Measurements from ENCODE around the gene GJC2.

GJC2 gene

GRCh38 chr1:228114827-228115226 lies 34.9 kb upstream of the GJC2 start:
- no peaks in the 10 kb centered on the region for H3K9me3 ChIP-seq (ENCODE audit: control insufficient read depth in 1 of 2, low read length in 2 of 2)
- no peak overlapping the region for H3K27ac ChIP-seq (ENCODE audit: low read depth, low read length)
- H3K4me3 ChIP-seq (ENCODE audit: low read depth in 1 of 2, low read length in 2 of 2) = no peak overlapping the region
- H3K27me3 ChIP-seq (ENCODE audit: control insufficient read depth in 1 of 2, insufficient read depth in 2 of 2, low read length in 2 of 2) = no peaks in the 10 kb centered on the region
- H3K4me1 ChIP-seq (ENCODE audit: control insufficient read depth in 1 of 2, insufficient read depth in 2 of 2, low read length in 2 of 2) = peaks cover 9 to 12% of the 10 kb centered on the region in 2 donors
- H3K36me3 ChIP-seq (ENCODE audit: control insufficient read depth in 1 of 2, insufficient read depth in 2 of 2, low read length in 2 of 2) = no peaks in the 10 kb centered on the region
- no peak overlapping the region for H3K9ac ChIP-seq (ENCODE audit: low read depth in 1 of 2, low read length in 2 of 2)

DNA sequence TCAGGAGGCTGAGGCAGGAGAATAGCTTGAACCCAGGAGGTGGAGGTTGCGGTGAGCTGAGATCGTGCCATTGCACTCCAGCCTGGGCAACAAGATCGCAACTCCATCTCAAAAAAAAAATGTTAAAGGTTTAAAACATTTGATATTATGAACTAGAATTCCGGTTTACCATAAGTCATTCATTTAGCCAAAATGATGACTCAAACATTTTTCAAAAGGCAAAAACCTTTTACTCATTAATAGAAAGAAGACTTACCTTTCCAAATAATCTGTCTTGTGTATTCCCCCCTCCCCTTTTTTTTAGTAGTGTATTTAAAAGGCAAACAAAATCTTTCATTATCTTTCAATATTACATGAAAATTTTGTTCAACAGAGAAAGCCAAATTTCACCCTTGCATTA lies 32.4 kb upstream of the GJC2 start:
- no peaks in the 10 kb centered on the region for H3K36me3 ChIP-seq (ENCODE audit: control insufficient read depth in 1 of 2, insufficient read depth in 2 of 2, low read length in 2 of 2)
- no peaks in the 10 kb centered on the region for H3K4me1 ChIP-seq (ENCODE audit: control insufficient read depth in 1 of 2, insufficient read depth in 2 of 2, low read length in 2 of 2)
- H3K27me3 ChIP-seq (ENCODE audit: control insufficient read depth in 1 of 2, insufficient read depth in 2 of 2, low read length in 2 of 2) = no peaks in the 10 kb centered on the region
- H3K27ac ChIP-seq (ENCODE audit: low read depth, low read length) = no peak overlapping the region
- H3K4me3 ChIP-seq (ENCODE audit: low read depth in 1 of 2, low read length in 2 of 2) = no peak overlapping the region
- H3K9ac ChIP-seq (ENCODE audit: low read depth in 1 of 2, low read length in 2 of 2) = no peak overlapping the region
- no peaks in the 10 kb centered on the region for H3K9me3 ChIP-seq (ENCODE audit: control insufficient read depth in 1 of 2, low read length in 2 of 2)

GRCh38 chr1:228118040-228118439 lies 31.7 kb upstream of the GJC2 start:
- Histone ChIP-seq H3K9ac (ENCODE audit: low read depth in 1 of 2, low read length in 2 of 2) (no peak overlapping the region), H3K27me3 (ENCODE audit: control insufficient read depth in 1 of 2, insufficient read depth in 2 of 2, low read length in 2 of 2) (no peaks in the 10 kb centered on the region), H3K4me1 (ENCODE audit: control insufficient read depth in 1 of 2, insufficient read depth in 2 of 2, low read length in 2 of 2) (no peaks in the 10 kb centered on the region), H3K9me3 (ENCODE audit: control insufficient read depth in 1 of 2, low read length in 2 of 2) (no peaks in the 10 kb centered on the region), H3K4me3 (ENCODE audit: low read depth in 1 of 2, low read length in 2 of 2) (no peak overlapping the region), H3K27ac (ENCODE audit: low read depth, low read length) (no peak overlapping the region), H3K36me3 (ENCODE audit: control insufficient read depth in 1 of 2, insufficient read depth in 2 of 2, low read length in 2 of 2) (no peaks in the 10 kb centered on the region)

- H3K27ac ChIP-seq (ENCODE audit: low read depth, low read length) = no peak overlapping the region
- no peak overlapping the region for H3K4me3 ChIP-seq (ENCODE audit: low read depth in 1 of 2, low read length in 2 of 2)
Measured at GRCh38 chr1:228120351-228120750, 29.4 kb upstream of the GJC2 start.

DNA sequence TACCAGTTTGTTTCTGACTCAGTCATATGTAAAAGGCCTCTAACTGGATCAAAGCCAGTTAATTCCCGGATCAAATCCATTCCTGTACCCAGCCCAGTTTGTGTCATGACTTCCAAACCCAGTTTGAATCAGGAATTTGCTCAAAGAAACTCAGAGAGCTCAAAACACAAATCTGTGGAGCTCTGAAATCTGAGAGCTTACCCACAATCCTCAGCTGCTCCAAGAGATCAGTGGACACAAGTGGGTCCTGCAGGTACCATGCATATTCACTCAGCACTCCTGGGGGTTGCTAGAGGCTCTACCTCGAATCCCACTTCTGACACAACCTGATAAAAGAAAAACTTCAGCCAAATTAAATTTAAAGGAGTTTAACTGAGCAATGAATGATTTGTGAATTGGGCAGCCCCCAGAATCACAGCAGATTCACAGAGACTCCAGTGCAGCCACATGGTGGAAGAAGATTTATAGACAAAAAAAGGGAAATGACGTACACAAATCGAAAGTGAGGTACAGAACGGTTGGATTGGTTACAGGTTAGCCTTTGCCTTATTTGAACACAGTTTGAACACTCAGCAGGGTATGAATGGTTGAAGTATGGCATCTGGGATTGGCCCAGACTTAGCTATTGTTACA lies 28.8 kb upstream of the GJC2 start:
- no peak overlapping the region for H3K27ac ChIP-seq (ENCODE audit: low read depth, low read length)

More at GRCh38 chr1:228120351-228120750, 29.4 kb upstream of the GJC2 start:
- no peaks in the 10 kb centered on the region for H3K36me3 ChIP-seq (ENCODE audit: control insufficient read depth in 1 of 2, insufficient read depth in 2 of 2, low read length in 2 of 2)
- H3K4me1 ChIP-seq (ENCODE audit: control insufficient read depth in 1 of 2, insufficient read depth in 2 of 2, low read length in 2 of 2) = peaks cover 0 to 16% of the 10 kb centered on the region in 2 donors
- no peaks in the 10 kb centered on the region for H3K27me3 ChIP-seq (ENCODE audit: control insufficient read depth in 1 of 2, insufficient read depth in 2 of 2, low read length in 2 of 2)
- no peaks in the 10 kb centered on the region for H3K9me3 ChIP-seq (ENCODE audit: control insufficient read depth in 1 of 2, low read length in 2 of 2)
- no peak overlapping the region for H3K9ac ChIP-seq (ENCODE audit: low read depth in 1 of 2, low read length in 2 of 2)

GRCh38 chr1:228122921-228123441 lies 26.7 kb upstream of the GJC2 start:
- Histone ChIP-seq H3K27me3 (ENCODE audit: control insufficient read depth in 1 of 2, insufficient read depth in 2 of 2, low read length in 2 of 2) (no peaks in the 10 kb centered on the region), H3K9ac (ENCODE audit: low read depth in 1 of 2, low read length in 2 of 2) (no peak overlapping the region), H3K9me3 (ENCODE audit: control insufficient read depth in 1 of 2, low read length in 2 of 2) (no peaks in the 10 kb centered on the region), H3K4me3 (ENCODE audit: low read depth in 1 of 2, low read length in 2 of 2) (no peak overlapping the region), H3K4me1 (ENCODE audit: control insufficient read depth in 1 of 2, insufficient read depth in 2 of 2, low read length in 2 of 2) (peaks cover 0 to 17% of the 10 kb centered on the region in 2 donors), H3K27ac (ENCODE audit: low read depth, low read length) (no peak overlapping the region), H3K36me3 (ENCODE audit: control insufficient read depth in 1 of 2, insufficient read depth in 2 of 2, low read length in 2 of 2) (no peaks in the 10 kb centered on the region)

More for the DNA sequence above, 28.8 kb upstream of the GJC2 start:
- Histone ChIP-seq H3K9ac (ENCODE audit: low read depth in 1 of 2, low read length in 2 of 2) (no peak overlapping the region), H3K27me3 (ENCODE audit: control insufficient read depth in 1 of 2, insufficient read depth in 2 of 2, low read length in 2 of 2) (no peaks in the 10 kb centered on the region), H3K9me3 (ENCODE audit: control insufficient read depth in 1 of 2, low read length in 2 of 2) (no peaks in the 10 kb centered on the region), H3K36me3 (ENCODE audit: control insufficient read depth in 1 of 2, insufficient read depth in 2 of 2, low read length in 2 of 2) (no peaks in the 10 kb centered on the region), H3K4me1 (ENCODE audit: control insufficient read depth in 1 of 2, insufficient read depth in 2 of 2, low read length in 2 of 2) (peaks cover 0 to 17% of the 10 kb centered on the region in 2 donors), H3K4me3 (ENCODE audit: low read depth in 1 of 2, low read length in 2 of 2) (no peak overlapping the region)

DNA sequence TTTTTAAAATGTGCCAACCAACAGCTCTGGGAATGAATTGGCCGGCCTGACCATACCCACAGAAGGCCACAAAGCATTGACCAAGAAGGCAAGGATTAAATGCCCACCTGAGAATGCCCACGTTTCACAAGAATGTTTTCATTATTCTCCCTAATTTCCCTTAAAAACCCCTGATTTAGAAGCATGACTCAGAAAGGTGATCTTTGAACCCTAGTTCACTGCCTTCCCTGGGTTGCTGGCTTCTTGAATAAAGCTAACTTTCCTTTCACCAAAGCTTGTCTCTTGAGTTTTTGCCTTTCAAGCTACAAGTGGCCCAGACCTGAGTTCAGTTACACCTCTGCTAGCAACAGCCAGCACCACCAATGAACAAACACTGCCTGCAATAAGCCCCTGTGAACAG lies 26.2 kb upstream of the GJC2 start:
- no peak overlapping the region for H3K9ac ChIP-seq (ENCODE audit: low read depth in 1 of 2, low read length in 2 of 2)
- peaks cover 0 to 17% of the 10 kb centered on the region in 2 donors for H3K4me1 ChIP-seq (ENCODE audit: control insufficient read depth in 1 of 2, insufficient read depth in 2 of 2, low read length in 2 of 2)
- no peak overlapping the region for H3K27ac ChIP-seq (ENCODE audit: low read depth, low read length)
- H3K4me3 ChIP-seq (ENCODE audit: low read depth in 1 of 2, low read length in 2 of 2) = no peak overlapping the region
- no peaks in the 10 kb centered on the region for H3K27me3 ChIP-seq (ENCODE audit: control insufficient read depth in 1 of 2, insufficient read depth in 2 of 2, low read length in 2 of 2)
- no peaks in the 10 kb centered on the region for H3K36me3 ChIP-seq (ENCODE audit: control insufficient read depth in 1 of 2, insufficient read depth in 2 of 2, low read length in 2 of 2)
- H3K9me3 ChIP-seq (ENCODE audit: control insufficient read depth in 1 of 2, low read length in 2 of 2) = no peaks in the 10 kb centered on the region

GRCh38 chr1:228125185-228125584 lies 24.5 kb upstream of the GJC2 start:
- H3K27me3 ChIP-seq (ENCODE audit: control insufficient read depth in 1 of 2, insufficient read depth in 2 of 2, low read length in 2 of 2) = no peaks in the 10 kb centered on the region
- no peaks in the 10 kb centered on the region for H3K36me3 ChIP-seq (ENCODE audit: control insufficient read depth in 1 of 2, insufficient read depth in 2 of 2, low read length in 2 of 2)
- peaks cover 0 to 17% of the 10 kb centered on the region in 2 donors for H3K4me1 ChIP-seq (ENCODE audit: control insufficient read depth in 1 of 2, insufficient read depth in 2 of 2, low read length in 2 of 2)
- no peak overlapping the region for H3K4me3 ChIP-seq (ENCODE audit: low read depth in 1 of 2, low read length in 2 of 2)
- H3K27ac ChIP-seq (ENCODE audit: low read depth, low read length) = no peak overlapping the region
- H3K9ac ChIP-seq (ENCODE audit: low read depth in 1 of 2, low read length in 2 of 2) = no peak overlapping the region
- no peaks in the 10 kb centered on the region for H3K9me3 ChIP-seq (ENCODE audit: control insufficient read depth in 1 of 2, low read length in 2 of 2)

- Histone ChIP-seq H3K9ac (ENCODE audit: low read depth in 1 of 2, low read length in 2 of 2) (no peak overlapping the region), H3K4me1 (ENCODE audit: control insufficient read depth in 1 of 2, insufficient read depth in 2 of 2, low read length in 2 of 2) (no peaks in the 10 kb centered on the region), H3K27me3 (ENCODE audit: control insufficient read depth in 1 of 2, insufficient read depth in 2 of 2, low read length in 2 of 2) (peaks cover 3 to 4% of the 10 kb centered on the region in 2 donors), H3K9me3 (ENCODE audit: control insufficient read depth in 1 of 2, low read length in 2 of 2) (no peaks in the 10 kb centered on the region), H3K27ac (ENCODE audit: low read depth, low read length) (no peak overlapping the region), H3K4me3 (ENCODE audit: low read depth in 1 of 2, low read length in 2 of 2) (no peak overlapping the region), H3K36me3 (ENCODE audit: control insufficient read depth in 1 of 2, insufficient read depth in 2 of 2, low read length in 2 of 2) (no peaks in the 10 kb centered on the region)
Measured at GRCh38 chr1:228131766-228132165, 18.0 kb upstream of the GJC2 start.

GRCh38 chr1:228134591-228134990 lies 15.1 kb upstream of the GJC2 start:
- no peaks in the 10 kb centered on the region for H3K36me3 ChIP-seq (ENCODE audit: control insufficient read depth in 1 of 2, insufficient read depth in 2 of 2, low read length in 2 of 2)
- no peaks in the 10 kb centered on the region for H3K4me1 ChIP-seq (ENCODE audit: control insufficient read depth in 1 of 2, insufficient read depth in 2 of 2, low read length in 2 of 2)
- H3K4me3 ChIP-seq (ENCODE audit: low read depth in 1 of 2, low read length in 2 of 2) = no peak overlapping the region
- no peak overlapping the region for H3K9ac ChIP-seq (ENCODE audit: low read depth in 1 of 2, low read length in 2 of 2)
- no peaks in the 10 kb centered on the region for H3K9me3 ChIP-seq (ENCODE audit: control insufficient read depth in 1 of 2, low read length in 2 of 2)
- H3K27ac ChIP-seq (ENCODE audit: low read depth, low read length) = no peak overlapping the region
- H3K27me3 ChIP-seq (ENCODE audit: control insufficient read depth in 1 of 2, insufficient read depth in 2 of 2, low read length in 2 of 2) = peaks cover 3 to 4% of the 10 kb centered on the region in 2 donors
